Endothelial cell of hepatic sinusoid (primary cell): ENCODE data around the gene ATP8B3.

ENCODE experiments used
- in situ Hi-C: cut with HindIII; loops from 2 replicates; pipeline ENCODE4 v1.10.0; 2017; ENCODE audit warnings: low sequenced_read_pairs

Gene ATP8B3, protein sequence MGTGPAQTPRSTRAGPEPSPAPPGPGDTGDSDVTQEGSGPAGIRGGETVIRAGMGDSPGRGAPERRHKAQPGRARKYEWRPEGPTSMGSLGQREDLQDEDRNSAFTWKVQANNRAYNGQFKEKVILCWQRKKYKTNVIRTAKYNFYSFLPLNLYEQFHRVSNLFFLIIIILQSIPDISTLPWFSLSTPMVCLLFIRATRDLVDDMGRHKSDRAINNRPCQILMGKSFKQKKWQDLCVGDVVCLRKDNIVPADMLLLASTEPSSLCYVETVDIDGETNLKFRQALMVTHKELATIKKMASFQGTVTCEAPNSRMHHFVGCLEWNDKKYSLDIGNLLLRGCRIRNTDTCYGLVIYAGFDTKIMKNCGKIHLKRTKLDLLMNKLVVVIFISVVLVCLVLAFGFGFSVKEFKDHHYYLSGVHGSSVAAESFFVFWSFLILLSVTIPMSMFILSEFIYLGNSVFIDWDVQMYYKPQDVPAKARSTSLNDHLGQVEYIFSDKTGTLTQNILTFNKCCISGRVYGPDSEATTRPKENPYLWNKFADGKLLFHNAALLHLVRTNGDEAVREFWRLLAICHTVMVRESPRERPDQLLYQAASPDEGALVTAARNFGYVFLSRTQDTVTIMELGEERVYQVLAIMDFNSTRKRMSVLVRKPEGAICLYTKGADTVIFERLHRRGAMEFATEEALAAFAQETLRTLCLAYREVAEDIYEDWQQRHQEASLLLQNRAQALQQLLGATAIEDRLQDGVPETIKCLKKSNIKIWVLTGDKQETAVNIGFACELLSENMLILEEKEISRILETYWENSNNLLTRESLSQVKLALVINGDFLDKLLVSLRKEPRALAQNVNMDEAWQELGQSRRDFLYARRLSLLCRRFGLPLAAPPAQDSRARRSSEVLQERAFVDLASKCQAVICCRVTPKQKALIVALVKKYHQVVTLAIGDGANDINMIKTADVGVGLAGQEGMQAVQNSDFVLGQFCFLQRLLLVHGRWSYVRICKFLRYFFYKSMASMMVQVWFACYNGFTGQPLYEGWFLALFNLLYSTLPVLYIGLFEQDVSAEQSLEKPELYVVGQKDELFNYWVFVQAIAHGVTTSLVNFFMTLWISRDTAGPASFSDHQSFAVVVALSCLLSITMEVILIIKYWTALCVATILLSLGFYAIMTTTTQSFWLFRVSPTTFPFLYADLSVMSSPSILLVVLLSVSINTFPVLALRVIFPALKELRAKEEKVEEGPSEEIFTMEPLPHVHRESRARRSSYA (N-terminal part only)

GRCh38 chr19:1811942-1812425 is at the start of gene ATP8B3:
ATP8B3 (minus strand) TSS chr19:1812276; CDS start chr19:1811736, 540 bp downstream.
- in situ Hi-C loops, result no loop called here

- in situ Hi-C loops, result no loop called here
These were observed 49.5 kb upstream of the ATP8B3 start for GRCh38 chr19:1861599-1862031.

DNA sequence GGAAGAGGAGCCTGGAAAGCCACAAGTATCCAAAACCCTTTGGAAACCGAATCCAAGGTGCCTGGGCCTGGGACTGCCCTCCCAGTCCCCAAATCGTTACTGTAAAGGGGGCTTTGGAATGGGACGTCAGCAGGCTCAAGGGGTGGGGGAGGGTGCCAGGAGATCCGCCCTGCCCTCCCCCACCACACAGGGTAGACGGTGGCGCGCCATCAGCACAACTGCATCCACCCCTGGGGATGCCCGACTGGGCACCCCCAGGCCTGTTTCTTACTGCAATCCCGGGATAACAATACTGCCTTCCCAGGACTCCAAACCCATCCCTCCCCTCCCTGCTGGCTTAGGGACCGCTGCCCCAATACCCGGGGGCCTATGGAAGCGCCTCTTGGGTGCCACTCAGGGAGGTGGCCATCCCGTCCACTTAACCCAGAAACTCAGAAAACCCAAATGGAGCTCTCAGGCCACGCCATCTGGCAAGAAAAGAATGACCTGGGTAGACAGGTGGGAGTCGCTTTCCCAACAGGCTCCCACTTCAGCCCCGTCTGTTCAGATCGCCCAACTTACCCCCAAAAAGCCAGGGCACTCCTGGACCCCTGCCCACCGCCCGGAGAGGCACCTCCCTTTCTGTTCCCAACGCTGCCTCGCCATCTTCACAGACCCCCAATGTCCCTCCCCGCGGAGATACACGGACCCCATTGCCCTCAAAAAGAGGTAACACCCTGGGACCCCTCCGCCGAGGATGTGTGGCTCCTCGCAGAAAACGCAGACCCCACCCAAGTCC is 48.9 kb upstream of the ATP8B3 start:
- in situ Hi-C loops, result no loop called here

- in situ Hi-C loops, result no loop called here
These were observed 48.1 kb upstream of the ATP8B3 start for GRCh38 chr19:1860042-1860775.

GRCh38 chr19:1859331-1859781 is 47.3 kb upstream of the ATP8B3 start:
- in situ Hi-C loops, result no loop called here

DNA sequence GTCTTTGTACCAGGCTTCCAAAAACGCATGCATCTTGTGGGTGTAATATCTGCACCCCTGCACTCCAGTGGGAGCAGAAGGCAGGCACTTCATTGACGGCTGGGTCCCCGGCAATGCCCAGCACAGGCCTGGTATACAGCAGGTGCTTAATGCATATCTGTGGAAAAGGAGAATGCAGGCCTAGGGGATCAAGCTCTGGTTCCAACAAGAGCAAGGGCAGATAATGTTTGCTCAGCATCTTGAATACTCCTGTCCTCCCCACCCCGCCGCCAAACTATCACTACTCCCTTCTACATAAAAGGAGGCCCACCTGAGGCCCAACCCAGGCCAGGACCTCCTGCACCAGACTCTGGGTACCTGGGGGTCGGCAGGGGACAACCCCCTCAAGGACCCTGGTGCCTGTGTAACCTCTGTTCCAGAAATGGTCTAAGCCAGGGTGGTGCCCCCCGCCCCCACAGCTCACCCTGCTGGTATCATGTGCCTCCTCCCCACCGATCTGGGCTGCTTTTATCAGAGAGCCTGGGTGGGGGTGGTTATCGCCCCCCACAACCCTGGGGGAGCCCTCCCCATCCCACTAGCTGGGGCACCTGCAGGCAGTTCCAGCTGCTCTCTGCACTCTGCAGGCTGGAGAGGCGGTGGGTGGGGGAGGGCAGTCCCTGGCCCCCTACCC is 46.5 kb upstream of the ATP8B3 start:
- in situ Hi-C loops, result no loop called here

DNA sequence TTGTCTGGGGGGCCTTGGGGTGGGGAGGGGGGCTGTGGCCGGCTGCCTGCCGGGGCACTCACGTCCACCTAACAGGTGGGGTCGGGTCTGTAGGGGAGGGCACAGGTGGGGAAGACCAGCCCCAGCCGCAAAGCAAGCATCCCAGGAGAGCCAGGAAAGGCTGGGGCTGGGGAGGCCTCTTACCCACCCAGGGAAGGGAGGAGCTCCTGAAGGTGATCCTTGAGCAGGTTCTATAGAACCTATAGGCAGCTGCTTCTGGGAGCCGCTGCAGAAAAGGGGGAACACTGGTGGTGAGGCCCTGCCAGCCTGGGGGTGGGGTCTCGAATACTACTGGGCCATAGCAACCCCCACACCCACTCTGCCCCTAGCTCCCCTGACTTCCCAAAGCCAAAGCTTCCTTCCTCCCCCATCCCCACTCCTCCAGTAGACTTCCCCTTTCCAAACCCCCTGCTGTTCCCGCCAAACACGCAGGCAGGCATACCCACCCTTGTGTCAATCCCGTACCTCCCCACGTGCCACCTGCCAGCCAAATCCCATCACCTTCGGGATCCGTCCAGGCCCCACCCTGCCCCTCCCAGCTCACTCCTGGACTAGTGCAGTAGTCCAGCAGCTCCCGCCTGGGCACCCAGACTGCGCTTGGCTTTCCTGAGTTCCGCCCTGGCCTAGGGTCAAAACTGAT is 45.7 kb upstream of the ATP8B3 start:
- in situ Hi-C loops, result no loop called here

- in situ Hi-C loops, result no loop called here
These were observed 44.9 kb upstream of the ATP8B3 start for GRCh38 chr19:1856698-1857603.

DNA sequence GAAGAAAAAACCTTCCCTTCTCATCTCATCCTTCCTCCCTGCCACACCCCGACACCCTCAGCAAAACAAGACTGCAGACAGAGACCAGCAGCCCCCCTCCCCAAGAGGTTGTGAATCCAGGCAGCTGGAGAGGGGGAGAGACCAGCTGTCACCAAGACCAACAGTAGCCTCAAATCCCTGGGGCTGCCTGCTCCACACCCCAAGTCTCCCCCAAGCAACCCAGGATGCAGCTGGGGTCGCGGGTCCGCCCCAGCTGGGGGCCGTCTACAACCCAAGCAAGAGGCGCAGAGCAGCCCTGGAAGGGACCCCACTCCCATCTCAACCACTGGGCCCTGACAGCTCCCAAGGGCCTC is 44.2 kb upstream of the ATP8B3 start:
- in situ Hi-C loops, result no loop called here

- in situ Hi-C loops, result no loop called here
These were observed 43.8 kb upstream of the ATP8B3 start for GRCh38 chr19:1855828-1856255.

- in situ Hi-C loops, result no loop called here
These were observed 43.2 kb upstream of the ATP8B3 start for GRCh38 chr19:1855040-1855827.

GRCh38 chr19:1854542-1855039 is 42.5 kb upstream of the ATP8B3 start:
- in situ Hi-C loops, result no loop called here

DNA sequence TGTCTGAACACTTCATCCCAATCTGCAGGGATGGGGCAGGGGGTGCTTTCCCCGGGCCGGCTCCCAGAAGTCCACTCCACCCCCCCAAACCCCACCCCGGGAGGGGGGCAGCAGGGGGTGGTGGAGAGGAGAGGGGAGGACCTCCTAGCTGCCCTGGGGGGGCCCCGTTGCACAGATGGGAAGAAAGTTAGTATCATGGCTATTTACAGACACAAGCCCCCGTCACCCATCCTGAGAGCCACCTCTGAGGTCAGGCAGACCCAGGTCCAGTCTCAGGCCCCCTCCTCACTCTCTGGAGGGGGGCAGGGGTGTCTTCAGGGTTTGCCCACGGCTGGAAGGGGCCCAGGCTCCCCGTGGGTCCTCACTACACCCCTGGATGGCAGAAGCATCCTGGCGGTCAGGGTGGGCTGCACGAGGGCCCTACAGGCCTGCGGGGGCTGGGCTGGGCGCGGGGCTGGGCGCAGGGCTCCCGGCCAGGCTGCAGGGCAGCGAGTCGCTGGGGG is 42.0 kb upstream of the ATP8B3 start:
- in situ Hi-C loops, result no loop called here

DNA sequence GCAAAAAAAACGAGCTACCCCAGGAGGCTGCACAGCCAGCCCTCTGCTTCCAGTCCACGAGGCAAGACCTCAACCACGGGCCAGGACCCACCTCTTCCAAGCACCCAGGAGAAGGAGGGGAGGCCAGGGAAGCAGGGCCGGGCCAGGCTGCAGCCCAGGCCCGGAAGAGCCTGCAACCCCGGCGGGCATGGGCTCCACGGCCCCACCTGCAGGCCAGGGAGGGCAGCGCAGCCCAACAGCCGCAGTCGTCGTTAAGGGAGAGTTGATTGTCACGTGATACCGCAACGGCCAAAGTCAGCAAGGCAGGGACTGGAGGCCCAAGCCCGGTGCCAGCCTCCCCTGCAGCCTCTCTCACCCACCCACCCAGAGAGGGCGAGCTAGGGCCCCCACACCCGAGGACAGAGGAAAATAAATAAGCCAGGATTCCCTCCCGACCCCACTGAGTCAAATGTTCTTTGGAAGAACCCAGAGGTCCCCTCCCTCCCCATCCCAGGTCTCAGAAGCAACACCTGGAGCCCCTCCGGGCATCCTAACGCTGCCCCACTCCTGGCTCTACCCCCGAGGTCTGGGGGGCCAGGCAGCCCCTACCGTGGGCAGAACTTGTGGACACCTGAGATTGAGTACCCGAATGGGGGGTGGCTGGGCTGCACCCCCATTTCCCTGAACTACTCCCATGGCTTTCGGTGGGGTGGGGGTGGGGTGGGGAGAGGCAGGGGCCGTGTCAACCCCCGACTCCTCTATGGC is 41.4 kb upstream of the ATP8B3 start:
- in situ Hi-C loops, result no loop called here

DNA sequence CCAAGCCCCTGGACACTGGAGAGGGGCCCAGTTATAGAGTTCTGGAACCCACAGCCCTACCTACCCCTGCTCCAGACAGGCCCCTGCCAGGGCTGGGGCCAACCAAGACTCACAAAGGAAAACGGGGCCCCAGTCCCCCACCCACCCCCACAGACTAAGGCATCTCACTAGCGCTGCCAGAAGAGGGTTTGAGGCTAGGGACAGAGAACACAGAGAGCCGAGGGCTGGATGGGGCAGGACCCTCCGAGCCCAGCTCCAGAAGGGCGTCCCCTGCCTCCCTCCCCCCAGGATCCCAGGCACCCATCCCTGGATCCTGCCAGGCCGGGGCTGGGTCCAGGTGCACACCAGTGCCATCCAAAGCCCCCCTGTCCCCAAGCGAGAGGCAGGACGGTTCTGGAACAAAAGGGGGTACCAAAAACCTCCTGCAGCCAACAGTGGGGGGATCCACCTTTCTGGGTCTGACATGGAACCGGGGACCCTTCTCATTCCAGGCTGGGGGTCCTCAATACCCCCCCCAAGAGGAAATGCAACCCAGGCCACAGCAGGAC is 40.6 kb upstream of the ATP8B3 start:
- in situ Hi-C loops, result no loop called here
